Measurements from ENCODE around the gene LRRC3C.
A peak's percentile ranks its signal among the peaks of the same experiment; 100 is the strongest.

LRRC3C gene

GRCh38 chr17:39916918-39917317, 10.6 kb upstream of the LRRC3C start:
- TF ChIP-seq, protein P1, sequence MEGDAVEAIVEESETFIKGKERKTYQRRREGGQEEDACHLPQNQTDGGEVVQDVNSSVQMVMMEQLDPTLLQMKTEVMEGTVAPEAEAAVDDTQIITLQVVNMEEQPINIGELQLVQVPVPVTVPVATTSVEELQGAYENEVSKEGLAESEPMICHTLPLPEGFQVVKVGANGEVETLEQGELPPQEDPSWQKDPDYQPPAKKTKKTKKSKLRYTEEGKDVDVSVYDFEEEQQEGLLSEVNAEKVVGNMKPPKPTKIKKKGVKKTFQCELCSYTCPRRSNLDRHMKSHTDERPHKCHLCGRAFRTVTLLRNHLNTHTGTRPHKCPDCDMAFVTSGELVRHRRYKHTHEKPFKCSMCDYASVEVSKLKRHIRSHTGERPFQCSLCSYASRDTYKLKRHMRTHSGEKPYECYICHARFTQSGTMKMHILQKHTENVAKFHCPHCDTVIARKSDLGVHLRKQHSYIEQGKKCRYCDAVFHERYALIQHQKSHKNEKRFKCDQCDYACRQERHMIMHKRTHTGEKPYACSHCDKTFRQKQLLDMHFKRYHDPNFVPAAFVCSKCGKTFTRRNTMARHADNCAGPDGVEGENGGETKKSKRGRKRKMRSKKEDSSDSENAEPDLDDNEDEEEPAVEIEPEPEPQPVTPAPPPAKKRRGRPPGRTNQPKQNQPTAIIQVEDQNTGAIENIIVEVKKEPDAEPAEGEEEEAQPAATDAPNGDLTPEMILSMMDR (IDR thresholded peaks at IDR 0.05; ENCODE audit: extremely low read depth, insufficient read depth, missing control alignments), result no peak
- no peak for DNase-seq (ENCODE audit: low spot score)
- in situ Hi-C loops (cut with MboI; ENCODE audit: low pct_unique_long_range_greater_than_20kb, low sequenced_read_pairs, unreplicated experiment), result no loop called here

- TF ChIP-seq, protein P1 (IDR thresholded peaks at IDR 0.05; ENCODE audit: extremely low read depth, insufficient read depth, missing control alignments), result no peak
- no peak for DNase-seq (ENCODE audit: low spot score)
- in situ Hi-C loops (cut with MboI; ENCODE audit: low pct_unique_long_range_greater_than_20kb, low sequenced_read_pairs, unreplicated experiment), result no loop called here
Measured at GRCh38 chr17:39919087-39919683, 8.3 kb upstream of the LRRC3C start.

- peak; percentile 58 for DNase-seq (ENCODE audit: low spot score)
- TF ChIP-seq, protein P1 (IDR thresholded peaks at IDR 0.05; ENCODE audit: extremely low read depth, insufficient read depth, missing control alignments), result no peak
- in situ Hi-C loops (cut with MboI; ENCODE audit: low pct_unique_long_range_greater_than_20kb, low sequenced_read_pairs, unreplicated experiment), result no loop called here
Measured at GRCh38 chr17:39920218-39921210, 7.0 kb upstream of the LRRC3C start.

DNA sequence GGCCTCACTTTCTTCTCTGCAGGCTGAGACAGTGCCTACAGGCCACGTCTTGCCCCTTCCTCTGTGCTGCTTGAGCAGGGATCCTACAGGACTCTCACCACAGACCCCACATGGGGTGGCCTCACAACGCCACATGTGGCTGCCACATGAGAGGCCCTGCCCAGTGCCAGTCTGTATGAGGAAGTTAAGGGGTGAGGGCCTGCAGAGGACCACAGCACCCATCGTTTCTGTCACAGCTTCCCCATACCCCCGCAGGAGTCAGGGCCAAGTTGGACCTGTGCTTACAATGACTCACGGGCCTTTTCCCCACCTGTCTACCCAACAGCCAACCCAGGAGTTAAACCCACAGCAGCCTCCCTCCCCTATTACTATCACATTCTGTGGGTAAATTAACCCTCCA, 6.2 kb upstream of the LRRC3C start:
- no peak for DNase-seq (ENCODE audit: low spot score)
- TF ChIP-seq, protein P1 (IDR thresholded peaks at IDR 0.05; ENCODE audit: extremely low read depth, insufficient read depth, missing control alignments), result no peak
- in situ Hi-C loops (cut with MboI; ENCODE audit: low pct_unique_long_range_greater_than_20kb, low sequenced_read_pairs, unreplicated experiment), result no loop called here

DNA sequence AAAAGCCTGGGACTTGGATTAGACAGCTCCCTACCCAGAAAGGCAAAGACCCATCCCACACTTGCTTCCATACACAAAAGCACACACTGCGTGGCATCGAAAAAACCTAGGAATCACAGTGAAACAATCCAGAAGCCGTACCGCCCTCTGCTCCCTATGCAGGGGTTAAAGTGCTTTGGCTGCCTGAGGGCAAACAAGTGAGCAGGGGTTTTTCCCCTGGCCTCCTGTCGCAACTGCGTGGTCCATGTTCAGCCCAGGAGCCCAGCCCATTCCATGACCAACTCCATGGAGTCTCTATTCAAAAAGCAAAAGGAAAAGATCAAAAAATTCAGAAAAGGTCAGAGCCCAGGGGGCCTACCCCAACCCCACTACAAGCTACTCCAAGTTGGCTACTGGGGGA, 5.5 kb upstream of the LRRC3C start:
- no peak for DNase-seq (ENCODE audit: low spot score)
- TF ChIP-seq, protein P1 (IDR thresholded peaks at IDR 0.05; ENCODE audit: extremely low read depth, insufficient read depth, missing control alignments), result no peak
- in situ Hi-C loops (cut with MboI; ENCODE audit: low pct_unique_long_range_greater_than_20kb, low sequenced_read_pairs, unreplicated experiment), result no loop called here

GRCh38 chr17:39923230-39923629, 4.3 kb upstream of the LRRC3C start:
- no peak for DNase-seq (ENCODE audit: low spot score)
- TF ChIP-seq, protein P1 (IDR thresholded peaks at IDR 0.05; ENCODE audit: extremely low read depth, insufficient read depth, missing control alignments), result no peak
- in situ Hi-C loops (cut with MboI; ENCODE audit: low pct_unique_long_range_greater_than_20kb, low sequenced_read_pairs, unreplicated experiment), result no loop called here

Data from GM13977 (cell line).